ENCODE measurements around the gene PDZK1IP1. TPM values are rescaled to one million over a fixed set of nuclear protein-coding genes. Genes with fewer than 3 reads are reported as not detected.
"Not testable (repeated sequence)": the region's sequence is repeated elsewhere in the genome, so short reads cannot be mapped to it uniquely, and the experiment has no call there.

PDZK1IP1 gene
- total RNA-seq, 1 experiment from 2014 or later: not detected

DNA sequence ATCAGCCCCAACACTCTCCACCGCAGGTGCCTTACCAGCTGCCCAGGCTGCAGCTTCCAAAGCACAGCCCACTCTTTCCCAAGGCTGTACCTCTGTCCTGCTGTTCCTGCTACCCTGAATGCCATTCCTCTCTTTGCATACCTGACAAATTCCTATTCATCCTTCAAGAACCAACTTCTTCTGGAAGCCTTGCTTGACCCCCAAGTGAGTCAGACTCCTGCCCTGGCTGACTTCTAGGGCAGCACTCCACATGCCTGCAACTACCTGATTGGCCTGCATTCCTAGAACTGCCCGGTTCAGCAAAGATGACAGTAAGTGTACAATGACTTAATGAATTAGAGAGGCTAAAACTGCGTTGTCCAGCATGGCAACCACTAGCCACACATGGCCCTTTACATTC lies 20.8 kb upstream of the PDZK1IP1 start:
- no peak for DNase-seq
- no peak overlapping the region for H3K4me3 ChIP-seq

DNA sequence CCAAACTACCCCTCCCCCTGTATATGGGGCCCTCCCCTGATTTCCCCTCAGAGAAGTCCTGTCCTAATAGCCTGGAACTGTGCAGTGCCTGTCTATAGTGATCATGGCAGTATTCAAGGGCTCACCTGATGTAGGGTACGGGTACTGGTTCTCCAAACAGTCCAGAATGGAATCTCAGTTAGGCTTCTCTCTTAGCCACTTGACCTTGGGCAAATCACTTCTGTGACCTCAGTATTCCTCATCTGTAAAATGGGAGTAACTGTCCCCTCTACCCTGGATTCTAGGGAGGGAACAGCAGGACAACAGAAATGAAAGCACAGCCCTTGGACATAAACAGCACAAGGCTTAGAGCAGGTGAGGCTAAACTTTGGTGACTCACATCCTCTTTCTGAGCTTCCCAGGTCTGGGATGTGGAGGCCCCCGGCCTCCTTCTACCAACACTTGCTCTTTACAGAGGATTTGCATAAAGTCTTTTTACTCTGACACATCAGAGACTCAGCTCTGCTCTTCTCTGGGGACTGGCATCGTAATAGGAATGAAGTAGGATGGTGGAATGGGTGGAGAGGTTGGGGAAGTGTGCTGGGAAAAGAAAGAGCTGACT lies 20.0 kb upstream of the PDZK1IP1 start:
- no peaks in the 10 kb centered on the region for H3K9me3 ChIP-seq
- H3K27me3 ChIP-seq: no peaks in the 10 kb centered on the region
- H3K36me3 ChIP-seq: no peaks in the 10 kb centered on the region
- no peak overlapping the region for H3K4me3 ChIP-seq
- no peak for DNase-seq

More for the DNA sequence above, 20.8 kb upstream of the PDZK1IP1 start:
- Histone ChIP-seq H3K27me3 (no peaks in the 10 kb centered on the region), H3K36me3 (no peaks in the 10 kb centered on the region), H3K9me3 (no peaks in the 10 kb centered on the region)

DNA sequence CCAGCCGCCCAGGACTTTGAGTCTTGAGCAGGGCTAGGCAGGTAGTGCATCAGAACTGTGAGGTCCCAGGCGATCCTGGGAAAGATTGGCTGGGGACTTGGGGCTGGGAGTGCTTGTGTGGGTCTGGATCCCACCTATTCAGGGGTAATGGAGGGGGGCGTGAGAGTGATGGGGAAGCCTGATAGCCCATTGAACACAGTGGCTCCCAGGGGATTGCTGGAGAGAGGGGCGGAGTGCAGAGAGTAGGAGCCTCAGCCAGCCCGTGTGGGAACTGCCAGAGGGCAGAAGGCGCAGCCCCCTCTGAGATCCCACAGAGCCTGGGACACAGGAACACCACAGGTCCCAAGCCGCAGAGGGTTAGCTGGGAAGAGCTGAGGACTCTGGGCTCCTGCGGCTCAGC lies 19.3 kb upstream of the PDZK1IP1 start:
- Histone ChIP-seq H3K27me3 (no peaks in the 10 kb centered on the region), H3K4me3 (no peak overlapping the region), H3K9me3 (no peaks in the 10 kb centered on the region), H3K36me3 (no peaks in the 10 kb centered on the region)
- no peak for DNase-seq

DNA sequence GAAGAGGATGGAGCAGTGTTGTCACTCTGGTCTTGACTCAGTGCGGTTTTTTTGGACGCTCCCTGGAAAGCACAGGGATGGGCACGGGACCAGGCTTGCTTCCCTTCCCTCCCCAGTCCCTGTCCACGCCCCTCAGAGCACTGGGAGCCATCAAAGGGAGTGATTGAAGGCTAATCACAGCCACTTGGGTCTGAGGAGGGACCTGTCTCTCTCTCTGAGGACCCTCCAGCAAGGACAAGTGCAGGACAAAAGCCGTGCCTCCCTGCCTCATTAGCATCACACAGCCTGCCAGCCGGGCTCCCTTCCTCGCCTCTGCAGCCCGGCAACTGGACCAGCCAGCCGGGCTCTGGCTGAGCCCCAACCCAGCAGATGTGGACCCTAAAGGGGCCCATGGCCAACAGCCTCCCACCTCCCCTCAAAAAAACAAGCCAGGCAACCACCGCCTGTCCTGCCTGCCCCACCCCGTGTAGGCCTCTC lies 18.6 kb upstream of the PDZK1IP1 start:
- Histone ChIP-seq H3K27me3 (no peaks in the 10 kb centered on the region), H3K36me3 (no peaks in the 10 kb centered on the region), H3K9me3 (no peaks in the 10 kb centered on the region), H3K4me3 (no peak overlapping the region)
- no peak for DNase-seq

DNA sequence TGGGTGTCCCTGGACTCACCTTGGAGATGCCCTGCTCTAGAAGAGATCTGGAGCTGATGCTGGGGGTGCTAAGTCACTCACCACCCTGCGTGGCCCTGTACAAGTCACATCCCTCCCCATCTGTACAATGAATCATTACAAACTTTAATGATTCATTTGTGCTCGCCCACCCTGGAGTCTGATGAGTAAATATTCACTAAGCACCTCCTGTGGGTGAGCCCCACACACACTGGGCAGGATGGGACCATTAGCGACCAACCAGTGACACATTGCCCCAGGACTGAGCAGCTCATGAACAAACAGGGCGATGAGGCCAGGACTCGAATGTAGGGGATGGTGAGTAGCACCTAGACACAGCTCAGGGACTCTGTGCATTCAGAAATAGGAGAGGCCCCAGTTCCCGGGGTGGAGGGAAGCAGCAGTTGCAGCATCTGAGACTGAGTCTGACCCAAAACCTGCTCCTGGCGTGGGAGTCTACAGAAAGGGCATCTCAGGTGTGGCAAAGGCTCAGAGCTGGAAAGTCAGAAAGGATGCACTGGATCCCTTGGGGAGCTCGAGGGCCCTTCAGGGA lies 18.1 kb upstream of the PDZK1IP1 start:
- Histone ChIP-seq H3K36me3 (no peaks in the 10 kb centered on the region), H3K9me3 (no peaks in the 10 kb centered on the region), H3K4me3 (no peak overlapping the region), H3K27me3 (no peaks in the 10 kb centered on the region)
- no peak for DNase-seq

DNA sequence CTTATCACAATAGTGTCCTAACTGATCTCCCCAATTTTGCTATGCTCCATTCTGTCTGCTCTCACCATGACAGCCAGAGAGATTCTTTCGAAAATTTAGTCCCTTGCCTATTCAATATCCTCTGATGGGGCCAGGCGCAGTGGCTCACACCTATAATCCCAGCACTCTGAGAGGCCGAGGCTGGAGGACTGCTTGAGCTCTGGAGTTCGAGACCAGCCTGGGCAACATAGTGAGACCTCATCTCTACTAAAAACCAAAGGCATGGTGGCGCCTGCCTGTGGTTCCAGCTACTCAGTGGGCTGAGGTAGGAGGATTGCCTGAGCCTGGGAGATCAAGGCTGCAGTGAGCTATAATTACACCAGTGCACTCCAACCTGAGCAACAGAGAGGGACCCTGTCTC lies 16.1 kb upstream of the PDZK1IP1 start:
- no peaks in the 10 kb centered on the region for H3K36me3 ChIP-seq
- no peak overlapping the region for H3K4me3 ChIP-seq
- no peaks in the 10 kb centered on the region for H3K27me3 ChIP-seq
- no peak for DNase-seq
- H3K9me3 ChIP-seq: no peaks in the 10 kb centered on the region

DNA sequence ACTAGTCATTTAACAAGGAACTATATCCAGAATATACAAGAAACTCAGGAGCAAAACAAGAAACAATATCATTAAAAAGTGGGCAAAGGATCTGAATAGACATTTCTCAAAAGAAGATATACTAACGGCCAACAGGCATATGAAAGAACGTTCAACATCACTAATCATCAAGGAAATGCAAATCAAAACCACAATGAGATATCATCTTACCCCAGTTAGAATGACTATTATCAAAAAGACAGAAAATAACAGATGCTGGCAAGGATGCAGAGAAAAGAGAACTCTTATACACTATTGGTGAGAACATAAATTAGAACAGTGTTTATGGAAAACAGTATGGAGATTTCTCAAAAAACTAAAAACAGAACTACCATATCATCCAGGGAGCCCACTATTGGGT lies 13.7 kb upstream of the PDZK1IP1 start:
- not testable (repeated sequence) for DNase-seq, H3K4me3 ChIP-seq, H3K9me3 ChIP-seq, H3K27me3 ChIP-seq, H3K36me3 ChIP-seq

DNA sequence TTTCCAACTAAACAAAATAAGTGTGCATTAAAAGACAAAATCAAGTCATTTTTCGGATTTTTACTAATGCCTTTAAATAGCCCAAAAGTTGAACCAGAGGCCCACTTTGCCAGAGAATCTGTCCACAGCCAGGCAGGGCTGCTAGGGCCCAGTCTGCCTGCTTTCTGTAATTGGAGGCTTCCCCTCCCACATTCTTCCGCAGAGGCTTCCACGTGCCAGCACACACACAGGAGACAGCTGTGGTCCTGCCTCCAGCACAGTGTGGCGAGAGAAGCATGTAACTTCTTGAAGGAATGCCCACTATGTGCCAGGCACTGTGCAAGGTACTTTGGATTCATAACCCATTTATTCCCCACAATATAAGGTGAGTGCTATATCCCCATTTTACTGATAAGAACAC lies 11.3 kb upstream of the PDZK1IP1 start:
- Histone ChIP-seq H3K9me3 (no peaks in the 10 kb centered on the region), H3K4me3 (no peak overlapping the region), H3K36me3 (no peaks in the 10 kb centered on the region), H3K27me3 (no peaks in the 10 kb centered on the region; the same call in 1 of the 2 replicates)
- peak; percentile 28 for DNase-seq

DNA sequence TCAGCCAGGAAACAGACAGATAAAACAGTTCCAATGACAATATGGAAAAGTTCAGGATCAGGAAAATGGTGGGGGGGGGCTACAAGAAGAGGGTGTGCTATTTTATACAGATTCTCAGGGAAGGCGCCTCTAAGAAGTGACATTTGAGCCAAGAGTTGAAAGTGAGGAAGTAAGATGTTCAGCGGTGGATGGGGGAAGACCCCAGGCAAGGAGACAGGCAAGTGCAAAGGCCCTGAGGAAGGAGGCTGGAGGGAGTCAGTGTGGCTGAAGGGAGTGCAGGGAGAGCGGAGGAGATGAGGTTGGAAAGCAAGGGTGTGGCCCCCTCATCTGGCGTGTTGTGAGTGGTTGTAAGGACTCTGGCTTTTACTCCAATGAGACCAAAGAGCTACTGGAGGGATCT lies 8.4 kb upstream of the PDZK1IP1 start:
- DNase-seq: no peak
- Histone ChIP-seq H3K36me3 (no peaks in the 10 kb centered on the region), H3K9me3 (no peaks in the 10 kb centered on the region), H3K27me3 (no peaks in the 10 kb centered on the region; the same call in 1 of the 2 replicates), H3K4me3 (no peak overlapping the region)

DNA sequence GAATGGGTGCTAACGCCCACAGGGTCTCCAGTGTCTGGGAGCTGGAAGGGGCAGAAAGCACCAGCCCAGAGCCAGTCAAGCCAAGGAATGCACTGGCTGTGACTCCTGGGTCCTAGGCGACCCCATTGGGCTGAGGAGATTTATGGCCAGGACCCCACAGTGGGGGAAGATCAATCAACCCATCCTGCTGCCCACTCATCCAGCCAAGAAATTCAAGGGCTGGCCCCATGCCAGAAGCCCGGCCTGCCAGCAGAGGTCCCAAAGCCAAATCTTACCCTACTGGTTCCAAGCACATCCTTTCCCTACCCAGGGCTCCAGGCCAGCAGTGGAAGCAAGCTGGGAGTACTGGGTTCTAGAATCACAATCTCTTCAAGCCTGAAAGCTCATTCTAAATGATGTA lies 6.8 kb upstream of the PDZK1IP1 start:
- Histone ChIP-seq H3K36me3 (no peaks in the 10 kb centered on the region), H3K27me3 (no peaks in the 10 kb centered on the region; the same call in 1 of the 2 replicates), H3K4me3 (no peak overlapping the region), H3K9me3 (no peaks in the 10 kb centered on the region)
- peak; percentile 18 for DNase-seq

DNA sequence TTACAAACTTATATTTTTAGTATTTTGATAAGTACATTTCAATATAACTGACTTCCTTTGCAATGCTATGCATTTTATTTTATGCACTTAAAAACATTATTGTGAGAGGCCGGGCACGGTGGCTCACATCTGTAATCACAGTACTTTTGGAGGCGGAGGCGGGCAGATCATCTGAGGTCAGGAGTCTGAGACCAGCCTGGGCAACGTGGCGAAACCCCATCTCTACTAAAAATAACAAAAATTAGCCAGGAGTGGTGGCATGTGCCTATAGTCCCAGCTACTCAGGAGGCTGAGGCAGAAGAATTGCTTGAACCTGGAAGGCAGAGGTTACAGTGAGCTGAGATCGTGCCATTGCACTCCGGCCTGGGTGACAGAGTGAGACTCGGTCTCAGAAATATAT lies 6.1 kb upstream of the PDZK1IP1 start:
- DNase-seq, H3K4me3 ChIP-seq, H3K27me3 ChIP-seq, H3K36me3 ChIP-seq, H3K9me3 ChIP-seq: not testable (repeated sequence)

DNA sequence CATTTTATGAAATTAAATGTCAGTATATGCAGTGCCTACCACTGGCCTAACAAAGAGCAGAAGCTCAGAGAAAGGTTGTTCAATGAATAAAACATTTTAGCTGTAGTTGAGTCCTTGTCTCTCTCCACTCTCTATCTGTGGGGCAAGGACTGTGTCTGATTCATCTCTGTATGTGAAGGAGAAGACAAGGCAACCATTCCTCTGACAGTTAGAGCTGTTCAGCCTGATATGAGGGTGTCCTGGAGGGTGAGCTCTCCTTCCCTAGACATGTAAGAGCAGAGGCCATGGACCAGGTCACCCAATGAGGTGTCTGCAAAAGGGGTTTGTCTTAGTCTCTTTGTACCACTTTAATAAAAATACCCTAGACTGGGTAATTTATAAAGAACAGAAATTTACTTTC lies 4.5 kb upstream of the PDZK1IP1 start:
- Histone ChIP-seq H3K36me3 (no peaks in the 10 kb centered on the region), H3K27me3 (no peaks in the 10 kb centered on the region), H3K4me3 (no peak overlapping the region), H3K9me3 (no peaks in the 10 kb centered on the region)
- DNase-seq: no peak

DNA sequence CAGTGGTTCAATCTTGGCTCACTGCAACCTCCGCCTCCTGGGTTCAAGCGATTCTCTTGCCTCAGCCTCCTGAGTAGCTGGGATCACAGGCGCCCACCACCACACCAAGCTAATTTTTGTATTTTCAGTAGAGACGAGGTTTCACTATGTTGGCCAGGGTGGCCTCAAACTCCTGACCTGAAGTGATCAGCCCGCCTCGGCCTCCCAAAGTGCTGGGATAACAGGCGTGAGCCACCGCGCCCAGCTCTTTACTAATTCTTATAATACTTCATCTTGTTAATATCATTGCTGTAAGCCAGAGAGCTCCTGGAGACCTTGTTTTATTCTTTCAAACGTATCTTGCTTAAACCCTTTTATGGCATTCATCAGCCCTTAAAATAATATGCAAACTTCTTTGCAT lies 3.7 kb upstream of the PDZK1IP1 start:
- H3K27me3 ChIP-seq, H3K9me3 ChIP-seq, H3K36me3 ChIP-seq, H3K4me3 ChIP-seq, DNase-seq: not testable (repeated sequence)

DNA sequence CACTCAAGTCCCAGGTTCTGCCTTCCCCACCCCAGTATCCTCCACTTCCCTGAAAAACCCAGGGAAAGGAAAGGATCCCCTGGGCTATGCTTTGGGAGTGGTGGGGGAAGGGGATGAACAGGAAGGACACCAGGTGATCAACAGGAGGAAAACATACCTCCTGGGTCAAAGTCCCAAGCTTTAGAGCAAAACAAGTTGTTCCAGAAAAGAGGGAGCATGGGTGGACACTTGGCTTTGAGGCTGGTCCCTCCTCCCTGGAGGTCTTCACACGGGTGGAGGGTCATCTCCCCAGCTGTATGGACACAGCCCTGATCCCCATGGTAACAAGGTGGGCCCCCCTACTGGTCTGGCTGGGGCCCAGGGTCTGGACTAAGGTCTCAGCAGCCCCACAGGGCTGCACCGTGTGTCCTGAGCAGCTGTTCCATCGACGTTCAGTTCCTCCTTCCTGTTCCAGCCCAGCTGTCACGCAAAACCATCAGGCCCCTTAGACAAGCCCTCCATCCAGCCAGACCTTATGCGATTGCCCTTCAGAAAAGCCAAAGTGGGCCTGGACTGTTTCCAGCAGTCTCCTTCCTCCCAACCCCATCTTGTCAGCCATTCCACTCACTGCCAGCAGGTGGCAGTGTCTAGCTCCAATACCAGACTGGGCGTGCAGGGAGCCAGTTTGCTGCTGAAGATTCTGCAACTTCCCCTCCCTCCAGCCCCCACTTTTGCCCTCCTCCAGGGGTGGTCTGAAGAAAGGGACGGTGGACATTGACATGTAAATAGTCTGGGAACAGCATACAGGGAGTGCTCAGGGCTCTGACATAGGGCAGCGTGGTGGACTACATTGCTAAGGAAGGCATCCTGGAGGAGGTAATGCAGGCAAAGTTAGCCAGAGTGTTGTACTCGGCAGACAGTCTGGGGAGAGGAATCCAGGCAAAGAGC lies 2.9 kb upstream of the PDZK1IP1 start:
- Histone ChIP-seq H3K4me3 (no peak overlapping the region), H3K9me3 (no peaks in the 10 kb centered on the region), H3K27me3 (no peaks in the 10 kb centered on the region), H3K36me3 (no peaks in the 10 kb centered on the region)
- DNase-seq: peak; percentile 56

DNA sequence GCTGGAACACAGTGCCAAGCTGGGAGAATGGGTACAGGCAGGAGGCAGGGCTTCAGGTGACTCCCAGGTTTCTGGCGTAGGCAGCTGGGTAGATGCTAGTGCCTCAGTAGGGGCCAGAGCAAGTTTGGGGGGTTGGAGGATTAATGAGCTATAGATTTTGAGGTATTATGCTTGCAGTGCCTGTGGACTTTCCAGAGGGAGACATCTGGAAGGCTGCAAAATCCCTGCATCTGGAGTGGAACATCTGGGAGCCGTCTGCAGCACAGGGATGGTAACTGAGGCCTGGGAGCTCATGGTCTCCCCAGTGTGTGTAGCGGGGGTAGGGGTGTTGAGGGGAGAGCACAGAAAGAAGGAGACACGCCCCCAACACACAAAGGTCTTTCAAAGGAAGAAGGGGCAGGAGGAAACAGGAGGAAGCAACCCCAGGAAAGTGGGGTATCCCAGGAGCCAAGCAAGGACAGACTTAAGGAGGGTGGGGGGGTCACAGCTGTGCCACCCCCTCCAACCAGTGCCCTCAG lies 2.2 kb upstream of the PDZK1IP1 start:
- Histone ChIP-seq H3K36me3 (no peaks in the 10 kb centered on the region), H3K27me3 (no peaks in the 10 kb centered on the region), H3K9me3 (no peaks in the 10 kb centered on the region), H3K4me3 (no peak overlapping the region)
- no peak for DNase-seq

DNA sequence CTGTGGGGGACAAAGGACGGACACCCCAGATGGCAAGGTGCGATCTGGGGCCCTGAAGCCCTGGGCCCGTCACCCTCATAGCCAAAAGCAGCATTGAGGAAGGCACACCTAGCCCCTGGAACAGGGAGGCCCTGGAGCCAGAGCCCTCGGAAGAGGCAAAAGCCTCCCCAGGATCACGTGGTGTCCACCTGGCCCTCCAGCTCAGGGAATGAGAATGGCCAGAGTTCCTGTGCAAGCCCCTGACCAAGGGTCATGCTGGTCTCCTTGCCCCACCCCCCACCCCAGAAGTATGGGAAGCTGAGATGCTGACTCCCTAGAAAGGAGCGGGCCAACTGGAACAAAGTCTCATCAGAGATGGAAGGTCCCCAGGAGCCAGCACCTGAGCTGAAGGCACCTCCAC lies 1.0 kb upstream of the PDZK1IP1 start:
- H3K36me3 ChIP-seq: no peaks in the 10 kb centered on the region

DNA sequence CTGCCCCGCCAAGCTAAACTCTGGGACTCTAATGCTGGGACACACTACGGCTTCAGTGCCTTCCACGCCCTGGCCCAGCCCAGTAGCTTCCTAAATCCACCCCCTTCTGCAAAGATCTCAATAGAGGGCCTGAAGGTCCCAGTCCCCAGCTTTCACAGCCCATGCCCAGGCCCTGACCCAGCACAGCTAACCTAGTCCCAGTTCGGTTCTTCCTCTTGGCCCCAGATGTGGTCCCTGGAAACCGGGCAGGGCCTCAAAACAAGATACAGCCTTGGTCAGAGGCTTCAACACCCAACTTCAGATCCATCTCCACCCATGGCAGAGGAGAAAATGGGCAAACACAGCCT lies 646 bp upstream of the PDZK1IP1 start:
- DNase-seq: no peak
- Histone ChIP-seq H3K4me3 (no peak overlapping the region), H3K9me3 (no peaks in the 10 kb centered on the region), H3K36me3 (no peaks in the 10 kb centered on the region), H3K27me3 (no peaks in the 10 kb centered on the region)

More for the DNA sequence above, 1.0 kb upstream of the PDZK1IP1 start:
- Histone ChIP-seq H3K9me3 (no peaks in the 10 kb centered on the region), H3K27me3 (no peaks in the 10 kb centered on the region), H3K4me3 (no peak overlapping the region)
- DNase-seq: no peak
